GM12892 (cell line): Measurements from ENCODE around the gene GRPR.

Experiments
- DNase-seq: peaks from one replicate; pipeline ENCODE4 v3.0.0; 2011; ENCODE audit not compliant: insufficient read length
- FAIRE-seq: peaks from 2 replicates; lab custom pipeline; 2011; peaks lifted over from hg19 to GRCh38; lab: Jason Lieb, UNC
- POLR2A ChIP-seq: IDR thresholded peaks from 2 replicates; pipeline ENCODE4 v1.6.1; 2011; ENCODE audit warnings: low read depth, low read length, control low read depth
- POLR2AphosphoS5 ChIP-seq: IDR thresholded peaks from 2 replicates; pipeline ENCODE4 v1.6.1; 2011; ENCODE audit warnings: low read depth, low read length, control low read depth
- TAF1 ChIP-seq: IDR thresholded peaks from 2 replicates; pipeline ENCODE4 v1.6.1; 2011; ENCODE audit warnings: low read depth, mild to moderate bottlenecking, control low read depth, low read length, borderline replicate concordance

GRPR gene

DNA sequence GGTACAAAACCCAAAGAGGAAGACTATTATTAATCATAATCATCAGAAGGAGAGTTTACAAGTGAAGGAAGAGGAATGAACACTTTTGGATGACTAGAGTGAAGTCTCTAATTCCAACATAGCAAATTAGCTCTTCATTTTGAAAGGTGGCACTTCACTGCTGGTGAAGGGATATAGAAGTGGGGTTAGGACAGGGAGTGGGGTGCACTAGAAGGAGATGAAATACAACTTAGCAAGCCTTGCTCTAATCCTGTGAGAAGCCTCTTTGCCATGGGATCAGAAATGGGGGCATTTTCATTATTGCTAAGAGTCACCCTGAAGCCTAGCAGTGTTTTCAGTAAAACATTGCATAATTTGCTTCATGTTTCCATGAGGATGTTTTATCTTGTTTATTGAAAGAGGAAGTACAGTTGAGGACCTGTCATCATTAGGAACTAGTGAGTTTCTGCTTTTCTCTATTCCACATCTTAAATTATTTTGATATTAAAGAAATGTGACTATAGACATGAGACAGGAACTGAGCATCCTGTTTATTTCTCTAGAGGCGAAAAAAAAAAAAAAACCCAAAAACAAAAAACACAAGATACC is 9.3 kb upstream of the GRPR start:
- FAIRE-seq = peak; percentile 53
- DNase-seq = no peak
- TF ChIP-seq POLR2A = no peak
- TF ChIP-seq POLR2AphosphoS5 = no peak
- TF ChIP-seq TAF1 = no peak

DNA sequence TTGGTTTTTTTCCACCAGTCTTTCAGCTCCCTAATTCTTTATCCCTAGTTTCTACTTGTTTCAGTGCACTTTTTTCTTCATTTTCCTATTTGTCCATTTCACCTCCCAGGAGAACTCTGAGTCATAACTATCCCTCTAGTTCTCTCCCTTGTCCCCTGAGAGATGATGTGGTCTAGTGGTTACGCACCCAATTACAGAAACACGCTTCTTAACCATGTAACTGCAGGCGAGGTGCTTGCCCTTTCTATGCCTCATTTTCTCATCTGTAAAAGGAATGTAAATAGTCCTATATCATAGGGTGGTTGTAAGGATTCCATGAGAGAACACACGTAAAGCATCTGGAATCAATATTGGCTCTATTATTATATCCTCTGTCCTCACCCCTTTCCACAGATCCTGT is 8.8 kb upstream of the GRPR start:
- DNase-seq = no peak
- TF ChIP-seq POLR2A (no peak), POLR2AphosphoS5 (no peak), TAF1 (no peak)
- peak; percentile 87 for FAIRE-seq

DNA sequence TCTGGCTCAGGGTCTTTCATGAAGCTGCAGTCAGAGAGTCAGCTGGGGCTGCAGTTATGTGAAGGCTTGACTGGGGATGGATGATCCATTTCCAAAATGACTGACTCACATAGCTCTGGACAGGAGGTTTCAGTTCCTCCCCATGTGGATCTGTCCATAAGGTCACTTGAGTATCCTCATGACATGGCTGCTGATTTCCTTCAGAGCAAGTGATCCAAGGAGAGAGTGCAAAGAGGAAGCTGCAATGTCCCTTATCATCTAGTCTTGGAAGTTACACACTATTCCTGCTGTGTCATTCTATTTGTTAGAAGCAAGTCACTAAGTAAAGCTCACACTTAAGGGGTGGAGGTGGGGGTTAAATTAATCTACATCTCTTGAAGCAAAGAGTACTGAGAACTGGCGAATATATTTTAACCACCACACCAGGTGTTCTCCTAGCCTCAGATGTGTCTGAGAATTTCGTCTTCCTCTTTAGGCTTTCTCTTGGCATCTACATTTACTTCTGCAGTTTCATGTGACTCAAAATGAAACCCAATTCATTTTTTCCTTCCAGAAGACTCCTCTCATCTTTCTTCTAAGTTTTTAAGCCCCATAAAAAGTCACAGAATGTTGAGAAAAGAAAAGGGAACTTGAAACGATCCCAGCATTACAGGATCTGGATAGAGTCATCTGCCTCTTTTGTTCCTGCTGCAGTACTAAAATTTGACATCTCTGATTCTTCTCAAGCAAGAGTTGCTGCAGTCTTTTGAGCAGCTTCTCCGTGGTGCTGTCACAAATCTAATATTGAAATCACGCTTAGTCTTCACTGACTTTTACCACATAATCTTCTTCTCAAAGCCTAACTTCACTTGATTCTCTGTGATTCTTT is 3.8 kb upstream of the GRPR start:
- FAIRE-seq = peak; percentile 96
- no peak for TF ChIP-seq TAF1
- TF ChIP-seq POLR2AphosphoS5 = no peak
- no peak for TF ChIP-seq POLR2A

GRCh38 chrX:16120431-16120830 is 2.9 kb upstream of the GRPR start:
- FAIRE-seq (no peak), DNase-seq (no peak)
- TF ChIP-seq POLR2A (no peak), POLR2AphosphoS5 (no peak), TAF1 (no peak)

More for the DNA sequence above, 3.8 kb upstream of the GRPR start:
- DNase-seq = no peak

GRCh38 chrX:16124201-16124600 is 836 bp downstream of the GRPR start:
- FAIRE-seq = peak; percentile 50
- no peak for DNase-seq

GRCh38 chrX:16125520-16126149 is 2.3 kb downstream of the GRPR start:
- no peak for TF ChIP-seq POLR2AphosphoS5
- no peak for TF ChIP-seq TAF1
- TF ChIP-seq POLR2A = no peak
- DNase-seq (no peak), FAIRE-seq (peak; percentile 24)

More at GRCh38 chrX:16124201-16124600, 836 bp downstream of the GRPR start:
- TF ChIP-seq POLR2A (no peak), POLR2AphosphoS5 (no peak)

DNA sequence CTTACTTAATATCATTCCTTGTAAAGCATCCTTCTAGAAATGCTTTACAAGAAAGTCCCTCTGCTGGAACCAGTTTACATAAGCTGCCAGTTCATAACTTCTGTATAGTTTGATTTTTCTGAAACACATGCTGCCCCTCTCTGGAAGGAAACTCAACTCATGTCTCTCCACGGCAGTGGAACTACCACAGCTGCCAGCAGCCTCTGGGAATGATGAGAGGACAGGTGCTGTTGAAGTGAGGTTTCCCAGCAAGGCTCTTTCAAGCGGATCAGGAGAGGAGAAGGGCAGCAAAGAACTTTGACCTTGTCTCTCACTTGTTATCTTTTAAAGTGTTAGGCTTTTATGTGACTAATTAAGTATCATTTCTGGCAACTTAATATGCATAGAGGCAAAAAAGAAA is 7.3 kb downstream of the GRPR start:
- TF ChIP-seq POLR2A = no peak
- no peak for TF ChIP-seq TAF1
- no peak for TF ChIP-seq POLR2AphosphoS5
- DNase-seq (no peak), FAIRE-seq (no peak)

DNA sequence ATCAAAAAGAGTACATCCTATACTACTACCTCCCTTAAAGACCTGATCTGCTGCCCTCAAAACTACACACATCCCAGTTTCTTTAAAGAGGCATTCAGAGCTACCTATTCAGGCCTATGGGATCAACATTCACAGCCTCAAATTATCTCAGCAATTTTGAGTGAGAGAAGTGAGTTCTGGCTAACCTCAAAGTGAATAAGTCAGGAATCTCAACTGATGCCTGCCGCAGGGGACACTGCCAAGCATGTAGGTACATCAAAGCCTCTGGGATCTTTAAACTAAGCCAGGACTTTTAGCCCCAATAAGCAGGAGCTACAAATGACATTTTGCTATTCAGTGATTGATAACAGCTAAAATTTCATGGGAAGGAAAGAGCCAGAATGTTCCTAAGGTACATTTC is 11.6 kb downstream of the GRPR start:
- TF ChIP-seq TAF1 = no peak
- TF ChIP-seq POLR2AphosphoS5 = no peak
- TF ChIP-seq POLR2A = no peak
- FAIRE-seq (peak; percentile 70), DNase-seq (no peak)

DNA sequence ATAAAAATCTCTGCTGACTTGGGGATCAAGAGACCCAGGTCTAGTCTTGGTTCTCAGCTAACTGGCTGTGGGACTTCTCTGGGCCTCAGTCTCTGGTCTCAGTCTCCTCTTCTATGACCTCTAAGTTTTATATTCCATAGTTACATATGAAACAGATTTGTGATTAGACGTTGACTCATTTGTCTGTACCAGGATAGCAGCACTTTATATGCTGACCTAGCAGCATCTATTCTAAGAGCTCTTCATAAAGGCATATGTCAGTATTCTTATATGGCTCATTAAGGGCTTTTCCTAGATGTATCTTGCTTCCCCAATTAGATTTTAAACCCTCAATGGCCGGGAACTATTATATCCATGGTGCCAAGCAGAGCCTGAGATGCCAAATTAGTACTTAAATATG is 12.7 kb downstream of the GRPR start:
- TF ChIP-seq POLR2A (no peak), TAF1 (no peak), POLR2AphosphoS5 (no peak)
- no peak for DNase-seq
- FAIRE-seq = peak; percentile 9

- TF ChIP-seq POLR2A (no peak), POLR2AphosphoS5 (no peak), TAF1 (no peak)
- FAIRE-seq (peak; percentile 88), DNase-seq (no peak)
Measured at GRCh38 chrX:16137416-16138107, 14.2 kb downstream of the GRPR start.

DNA sequence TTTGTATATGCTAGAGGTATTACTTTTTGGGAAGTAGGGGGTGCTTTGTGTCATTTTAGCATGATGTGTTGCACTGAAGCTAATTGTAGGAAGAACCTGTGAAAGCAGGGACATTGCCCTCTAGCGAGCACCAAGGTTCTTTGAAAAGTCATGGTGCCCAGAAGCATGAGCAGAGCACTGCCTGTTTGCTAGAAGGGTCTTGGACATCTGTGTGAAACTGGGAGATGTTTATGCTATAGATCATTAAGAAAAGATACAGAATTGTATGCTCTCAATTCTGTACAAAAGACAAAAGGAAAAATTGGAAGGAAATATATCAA is 14.7 kb downstream of the GRPR start:
- FAIRE-seq = no peak
- no peak for DNase-seq
- TF ChIP-seq TAF1 (no peak), POLR2AphosphoS5 (no peak), POLR2A (no peak)
